Mesenteric fat pad (tissue), 1 donor: ENCODE data around the gene CSF1. TPM values are rescaled to one million over a fixed set of nuclear protein-coding genes. Genes with fewer than 3 reads are reported as not detected.
"Not testable (repeated sequence)": the region's sequence is repeated elsewhere in the genome, so short reads cannot be mapped to it uniquely, and the experiment has no call there.

Experiments used
- DNase-seq: peaks from one replicate; pipeline ENCODE4 v3.0.0-alpha.2; 2020; ENCODE audit warnings: low spot score
- total RNA-seq: library from RNA; stranded (reverse); fragmentation: NEBNext Ultra II Directional; extraction: Animal tissue kit (Norgen Biotek cat#: 25700); gene quantifications from one replicate; pipeline ENCODE4 v1.2.1, GENCODE V29; 2021
- donor health status: DM: yes; HTN: yes; CAD: no.

The CSF1 gene
- total RNA-seq, 1 donor from 2014 or later, result 228 TPM

DNA sequence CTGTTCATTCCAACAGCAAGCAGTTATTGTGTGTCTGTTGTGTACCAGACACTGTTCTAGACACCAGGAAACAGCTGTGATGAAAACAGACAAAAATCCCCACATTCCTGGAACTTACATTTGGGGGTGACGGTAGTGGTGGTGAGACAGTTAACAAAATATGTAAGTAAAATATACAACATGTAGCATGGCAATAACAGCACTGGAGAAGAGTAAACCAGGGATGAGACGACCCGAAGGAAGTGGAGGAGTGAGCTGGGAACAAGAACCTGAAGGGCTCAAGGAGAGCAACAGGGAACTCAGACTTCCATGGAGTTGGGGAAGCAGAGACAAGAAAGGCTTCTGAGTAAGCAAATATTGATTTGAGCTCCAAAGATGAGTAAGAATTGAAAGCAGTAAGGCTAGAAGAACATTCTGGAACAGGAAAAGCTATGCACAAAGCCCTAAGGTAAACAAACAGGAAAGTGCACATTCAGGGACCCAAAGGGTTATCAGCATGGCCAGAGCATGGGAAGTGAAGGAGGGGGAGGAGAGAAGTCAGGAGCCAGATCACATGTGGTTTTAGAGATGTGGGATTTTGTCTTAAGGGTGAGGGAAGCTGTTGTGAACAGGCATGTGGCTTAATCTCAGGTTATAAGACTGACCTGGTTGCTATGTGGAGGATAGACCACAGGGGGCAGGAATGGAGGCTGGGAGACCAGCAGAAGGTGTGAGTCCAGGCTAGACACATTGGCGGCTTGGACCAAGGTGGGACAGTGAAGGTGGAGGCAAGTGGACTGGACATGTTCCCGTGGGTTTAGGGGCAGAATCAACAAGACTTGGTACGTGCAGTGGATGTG, 7.3 kb downstream of the CSF1 start:
- DNase-seq, result no peak

DNA sequence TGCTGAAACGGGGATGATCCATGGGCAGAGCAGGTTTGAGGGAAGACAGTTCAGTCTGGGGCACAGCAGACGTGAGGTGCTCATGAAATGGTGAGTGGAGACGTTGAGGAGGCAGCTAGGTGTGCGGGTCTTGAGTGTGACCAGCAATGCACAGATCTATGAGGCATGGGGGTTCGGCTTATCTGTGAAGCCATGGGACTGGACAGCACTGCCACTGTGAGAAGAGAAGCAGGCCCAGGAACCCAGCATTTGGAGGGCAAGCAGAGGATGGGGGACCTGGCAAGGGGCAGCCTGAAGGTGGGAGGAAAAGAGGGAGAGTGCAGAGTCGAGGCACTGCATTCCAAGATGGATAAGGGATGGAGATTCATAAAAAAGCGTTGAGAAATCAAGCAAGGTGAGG, 8.0 kb downstream of the CSF1 start:
- no peak for DNase-seq

DNA sequence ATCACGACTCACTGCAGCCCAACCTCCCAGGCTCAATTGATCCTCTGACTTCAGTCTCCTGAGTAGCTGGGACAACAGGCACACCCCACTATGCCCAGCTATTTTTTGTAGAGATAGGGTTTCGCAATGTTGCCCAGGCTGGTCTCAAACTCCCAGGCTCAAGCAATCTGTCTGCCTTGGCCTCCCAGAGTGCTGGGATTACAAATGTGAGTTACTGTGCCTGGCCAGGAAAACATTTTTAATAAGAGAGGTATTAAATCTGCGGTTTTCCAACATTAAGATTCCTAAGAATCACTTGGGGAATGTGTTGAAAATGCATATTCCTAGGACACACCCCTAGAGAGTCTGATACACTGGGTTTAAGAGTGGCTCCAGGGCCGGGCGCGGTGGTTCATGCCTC, 8.7 kb downstream of the CSF1 start:
- no peak for DNase-seq

DNA sequence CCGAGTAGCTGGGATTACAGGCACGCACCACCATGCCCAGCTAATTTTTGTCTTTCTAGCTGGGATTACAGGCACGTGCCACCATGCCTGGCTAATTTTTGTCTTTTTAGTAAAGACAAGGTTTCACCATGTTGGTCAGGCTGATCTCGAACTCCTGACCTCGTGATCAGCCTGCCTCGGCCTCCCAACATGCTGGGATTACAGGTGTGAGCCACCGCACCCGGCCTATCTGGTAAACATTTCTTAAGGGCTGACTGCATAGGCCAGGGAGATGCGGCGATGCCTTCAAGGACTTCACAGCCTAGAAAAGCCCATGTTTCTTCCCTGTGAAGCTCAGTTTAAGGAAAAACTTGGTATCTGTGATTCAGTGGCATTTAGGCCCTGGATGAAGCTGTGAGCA, 9.7 kb downstream of the CSF1 start:
- DNase-seq, result not testable (repeated sequence)

DNA sequence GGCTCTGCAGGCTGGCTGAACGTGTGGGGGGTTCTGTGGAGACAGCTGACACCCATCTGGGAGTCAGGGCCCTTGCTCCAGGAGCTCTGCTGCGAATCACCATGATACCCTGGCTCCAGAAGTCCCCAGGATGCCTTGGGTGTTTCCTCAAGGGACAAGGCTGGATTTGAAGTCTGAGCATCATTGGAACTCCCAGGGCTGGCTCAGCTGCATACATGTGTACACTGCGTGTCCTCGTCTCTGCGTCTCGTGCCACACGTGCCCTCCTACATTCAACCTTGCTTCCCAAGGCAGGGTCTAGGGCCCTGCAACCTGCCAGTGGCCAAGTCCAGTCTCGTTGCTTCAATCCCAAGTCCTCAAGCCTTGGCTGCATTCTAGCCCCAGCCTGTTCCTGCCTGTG, 11.7 kb downstream of the CSF1 start:
- no peak for DNase-seq

DNA sequence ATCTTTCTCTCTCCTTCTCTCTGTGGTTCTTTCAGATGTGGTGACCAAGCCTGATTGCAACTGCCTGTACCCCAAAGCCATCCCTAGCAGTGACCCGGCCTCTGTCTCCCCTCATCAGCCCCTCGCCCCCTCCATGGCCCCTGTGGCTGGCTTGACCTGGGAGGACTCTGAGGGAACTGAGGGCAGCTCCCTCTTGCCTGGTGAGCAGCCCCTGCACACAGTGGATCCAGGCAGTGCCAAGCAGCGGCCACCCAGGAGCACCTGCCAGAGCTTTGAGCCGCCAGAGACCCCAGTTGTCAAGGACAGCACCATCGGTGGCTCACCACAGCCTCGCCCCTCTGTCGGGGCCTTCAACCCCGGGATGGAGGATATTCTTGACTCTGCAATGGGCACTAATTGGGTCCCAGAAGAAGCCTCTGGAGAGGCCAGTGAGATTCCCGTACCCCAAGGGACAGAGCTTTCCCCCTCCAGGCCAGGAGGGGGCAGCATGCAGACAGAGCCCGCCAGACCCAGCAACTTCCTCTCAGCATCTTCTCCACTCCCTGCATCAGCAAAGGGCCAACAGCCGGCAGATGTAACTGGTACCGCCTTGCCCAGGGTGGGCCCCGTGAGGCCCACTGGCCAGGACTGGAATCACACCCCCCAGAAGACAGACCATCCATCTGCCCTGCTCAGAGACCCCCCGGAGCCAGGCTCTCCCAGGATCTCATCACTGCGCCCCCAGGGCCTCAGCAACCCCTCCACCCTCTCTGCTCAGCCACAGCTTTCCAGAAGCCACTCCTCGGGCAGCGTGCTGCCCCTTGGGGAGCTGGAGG, 12.7 kb downstream of the CSF1 start:
- peak; percentile 67 for DNase-seq

DNA sequence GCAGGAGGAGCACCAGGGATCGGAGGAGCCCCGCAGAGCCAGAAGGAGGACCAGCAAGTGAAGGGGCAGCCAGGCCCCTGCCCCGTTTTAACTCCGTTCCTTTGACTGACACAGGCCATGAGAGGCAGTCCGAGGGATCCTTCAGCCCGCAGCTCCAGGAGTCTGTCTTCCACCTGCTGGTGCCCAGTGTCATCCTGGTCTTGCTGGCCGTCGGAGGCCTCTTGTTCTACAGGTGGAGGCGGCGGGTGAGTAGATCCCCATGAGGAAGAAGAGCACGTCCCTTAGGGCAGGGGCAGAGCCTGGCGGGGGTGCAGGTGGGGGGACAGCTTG, 13.3 kb downstream of the CSF1 start:
- DNase-seq, result peak; percentile 74

DNA sequence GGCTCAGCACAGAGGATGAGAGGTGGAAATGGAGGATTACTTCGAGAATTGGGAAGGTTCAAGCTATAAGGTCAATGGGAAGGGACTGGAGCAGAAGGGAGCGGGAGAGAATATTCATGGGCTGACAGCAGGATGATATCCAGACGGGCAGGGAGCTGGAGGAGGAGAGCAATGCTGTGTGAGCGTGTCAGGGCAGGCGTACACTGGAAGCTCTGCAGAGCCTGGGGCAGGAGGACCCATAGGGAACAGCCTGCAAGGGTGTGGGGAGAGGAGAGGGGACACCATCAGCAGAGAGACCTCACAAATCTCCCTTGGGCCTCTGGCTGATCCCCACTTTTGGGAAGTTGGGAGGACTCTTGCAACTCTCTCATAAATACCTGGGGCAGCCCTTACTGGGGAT, 13.7 kb downstream of the CSF1 start:
- no peak for DNase-seq

DNA sequence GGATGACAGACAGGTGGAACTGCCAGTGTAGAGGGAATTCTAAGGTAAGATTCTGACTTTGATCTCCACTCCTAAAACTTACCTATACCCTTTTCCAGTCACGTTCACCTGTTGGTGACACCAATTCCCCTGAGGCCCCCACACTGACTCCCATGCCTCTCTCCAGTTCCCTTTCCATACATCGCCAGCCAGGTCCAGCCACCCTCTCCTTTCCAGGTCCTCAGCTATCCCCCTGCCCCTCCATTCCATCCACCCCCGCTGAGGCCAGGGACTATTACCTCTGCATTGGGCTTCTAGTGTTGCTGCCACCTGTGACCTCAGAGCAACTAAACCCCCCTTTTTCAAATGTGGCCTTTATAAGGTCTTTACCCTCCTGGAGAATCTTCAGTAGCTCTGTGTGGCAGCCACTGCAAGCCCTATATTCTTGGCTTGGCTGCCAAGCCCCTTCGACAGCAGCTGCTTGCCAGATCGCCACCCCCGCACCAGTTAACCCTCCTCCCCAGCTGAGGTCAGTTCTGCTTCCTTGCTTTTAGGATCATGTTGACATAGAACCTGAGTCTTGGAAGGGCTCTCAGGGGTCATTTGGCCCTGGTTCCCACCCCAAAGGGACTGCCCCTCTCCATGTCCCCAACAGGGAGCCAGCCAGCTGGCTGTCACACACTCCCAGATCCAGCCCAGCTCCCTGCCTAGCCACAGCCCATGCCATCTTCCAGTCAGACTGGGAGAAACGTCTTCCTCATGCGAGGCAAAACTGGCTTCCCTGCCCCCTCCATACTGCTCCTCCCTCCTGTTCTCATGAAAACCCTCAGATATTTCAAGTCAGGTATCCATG, 14.7 kb downstream of the CSF1 start:
- DNase-seq, result peak; percentile 80

DNA sequence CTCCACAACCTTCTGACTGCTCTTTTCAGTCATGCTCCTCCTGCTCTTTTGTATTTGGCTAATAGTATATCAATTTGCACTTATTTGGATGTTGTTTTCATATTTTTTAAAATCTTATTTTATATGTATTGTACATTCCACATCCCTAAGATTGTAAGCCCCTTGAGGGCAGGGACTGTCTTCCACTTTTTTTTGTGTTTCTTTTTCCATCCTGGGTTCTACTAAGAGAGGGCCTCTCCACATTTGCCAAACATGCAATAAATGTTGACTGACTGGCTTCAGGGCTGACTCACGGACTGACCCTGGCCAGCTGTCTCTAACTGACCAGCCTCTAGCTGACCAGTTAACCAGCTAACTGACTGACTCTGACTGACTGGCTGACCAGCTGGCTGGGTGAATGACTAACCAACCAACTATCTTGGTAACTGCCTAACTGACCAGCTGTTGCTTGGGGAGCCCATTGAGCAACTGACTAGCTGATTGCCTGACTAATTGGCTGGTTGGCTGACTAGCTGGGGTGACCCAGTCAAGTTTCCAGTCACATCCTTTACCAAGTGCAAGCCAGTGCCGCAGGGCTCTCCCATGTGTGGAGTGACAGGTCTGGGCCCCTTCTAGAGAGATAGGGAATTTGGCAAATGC, 16.1 kb downstream of the CSF1 start:
- DNase-seq, result peak; percentile 39

DNA sequence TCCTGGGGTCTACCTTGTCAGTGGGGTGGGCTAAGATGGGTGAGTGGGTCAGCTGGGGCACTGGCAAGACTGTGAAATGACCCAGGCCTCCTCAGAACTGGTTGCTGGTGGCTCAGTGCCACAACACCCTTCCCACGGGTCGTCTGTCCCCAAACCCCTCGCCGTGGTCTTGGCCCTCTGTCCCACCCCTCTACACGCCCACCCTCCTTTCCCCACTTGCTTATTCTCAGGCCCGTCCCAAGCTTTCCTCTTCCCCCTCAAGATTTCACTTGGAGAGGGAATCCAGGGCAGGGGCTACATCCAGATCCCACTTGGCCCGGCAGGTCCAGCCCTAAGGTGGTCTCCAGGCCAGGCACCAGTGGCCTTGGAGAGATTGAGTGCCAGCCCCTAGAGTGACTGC, 16.7 kb downstream of the CSF1 start:
- peak; percentile 76 for DNase-seq

DNA sequence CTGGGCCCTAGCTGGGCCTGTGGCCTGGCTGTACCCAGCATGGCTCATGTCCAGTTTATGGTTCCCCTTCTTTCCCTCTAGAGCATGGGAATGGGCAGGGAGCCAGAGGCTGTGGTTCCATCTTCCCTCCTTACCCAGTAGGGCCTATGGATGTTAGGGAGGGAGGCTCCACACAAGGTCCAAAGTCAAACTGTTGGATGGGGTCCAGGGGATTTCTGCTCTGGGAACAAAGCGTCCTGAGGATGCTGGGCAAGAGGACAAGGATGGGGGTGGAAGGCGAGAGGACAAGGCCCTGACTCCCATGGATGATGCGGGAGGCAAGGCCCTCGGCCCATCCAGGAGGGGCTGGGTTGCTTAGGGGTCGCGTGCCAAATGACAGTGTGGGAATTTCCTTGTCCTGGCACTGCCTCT, 17.3 kb downstream of the CSF1 start:
- peak; percentile 91 for DNase-seq

DNA sequence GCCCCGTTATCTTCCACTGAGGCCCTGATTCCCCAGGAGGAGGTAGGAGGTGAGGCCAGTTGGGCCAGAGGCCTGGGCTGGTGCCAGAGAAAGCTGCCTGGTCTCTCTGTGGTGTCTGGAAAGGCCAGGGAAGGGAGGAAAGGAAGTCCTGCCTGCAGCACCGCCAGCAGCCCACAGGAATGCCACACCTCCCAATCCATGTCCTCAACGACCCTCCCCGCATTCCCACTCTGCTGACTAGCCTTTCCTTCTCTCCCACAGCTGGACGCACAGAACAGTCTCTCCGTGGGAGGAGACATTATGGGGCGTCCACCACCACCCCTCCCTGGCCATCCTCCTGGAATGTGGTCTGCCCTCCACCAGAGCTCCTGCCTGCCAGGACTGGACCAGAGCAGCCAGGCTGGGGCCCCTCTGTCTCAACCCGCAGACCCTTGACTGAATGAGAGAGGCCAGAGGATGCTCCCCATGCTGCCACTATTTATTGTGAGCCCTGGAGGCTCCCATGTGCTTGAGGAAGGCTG, 18.0 kb downstream of the CSF1 start:
- peak; percentile 88 for DNase-seq

DNA sequence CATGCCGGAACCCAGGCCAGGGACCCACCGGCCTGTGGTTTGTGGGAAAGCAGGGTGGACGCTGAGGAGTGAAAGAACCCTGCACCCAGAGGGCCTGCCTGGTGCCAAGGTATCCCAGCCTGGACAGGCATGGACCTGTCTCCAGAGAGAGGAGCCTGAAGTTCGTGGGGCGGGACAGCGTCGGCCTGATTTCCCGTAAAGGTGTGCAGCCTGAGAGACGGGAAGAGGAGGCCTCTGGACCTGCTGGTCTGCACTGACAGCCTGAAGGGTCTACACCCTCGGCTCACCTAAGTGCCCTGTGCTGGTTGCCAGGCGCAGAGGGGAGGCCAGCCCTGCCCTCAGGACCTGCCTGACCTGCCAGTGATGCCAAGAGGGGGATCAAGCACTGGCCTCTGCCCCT, 18.5 kb downstream of the CSF1 start:
- DNase-seq, result no peak

DNA sequence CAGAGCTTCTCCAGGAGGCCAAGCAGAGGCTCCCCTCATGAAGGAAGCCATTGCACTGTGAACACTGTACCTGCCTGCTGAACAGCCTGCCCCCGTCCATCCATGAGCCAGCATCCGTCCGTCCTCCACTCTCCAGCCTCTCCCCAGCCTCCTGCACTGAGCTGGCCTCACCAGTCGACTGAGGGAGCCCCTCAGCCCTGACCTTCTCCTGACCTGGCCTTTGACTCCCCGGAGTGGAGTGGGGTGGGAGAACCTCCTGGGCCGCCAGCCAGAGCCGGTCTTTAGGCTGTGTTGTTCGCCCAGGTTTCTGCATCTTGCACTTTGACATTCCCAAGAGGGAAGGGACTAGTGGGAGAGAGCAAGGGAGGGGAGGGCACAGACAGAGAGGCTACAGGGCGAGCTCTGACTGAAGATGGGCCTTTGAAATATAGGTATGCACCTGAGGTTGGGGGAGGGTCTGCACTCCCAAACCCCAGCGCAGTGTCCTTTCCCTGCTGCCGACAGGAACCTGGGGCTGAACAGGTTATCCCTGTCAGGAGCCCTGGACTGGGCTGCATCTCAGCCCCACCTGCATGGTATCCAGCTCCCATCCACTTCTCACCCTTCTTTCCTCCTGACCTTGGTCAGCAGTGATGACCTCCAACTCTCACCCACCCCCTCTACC, 19.1 kb downstream of the CSF1 start:
- peak; percentile 80 for DNase-seq

DNA sequence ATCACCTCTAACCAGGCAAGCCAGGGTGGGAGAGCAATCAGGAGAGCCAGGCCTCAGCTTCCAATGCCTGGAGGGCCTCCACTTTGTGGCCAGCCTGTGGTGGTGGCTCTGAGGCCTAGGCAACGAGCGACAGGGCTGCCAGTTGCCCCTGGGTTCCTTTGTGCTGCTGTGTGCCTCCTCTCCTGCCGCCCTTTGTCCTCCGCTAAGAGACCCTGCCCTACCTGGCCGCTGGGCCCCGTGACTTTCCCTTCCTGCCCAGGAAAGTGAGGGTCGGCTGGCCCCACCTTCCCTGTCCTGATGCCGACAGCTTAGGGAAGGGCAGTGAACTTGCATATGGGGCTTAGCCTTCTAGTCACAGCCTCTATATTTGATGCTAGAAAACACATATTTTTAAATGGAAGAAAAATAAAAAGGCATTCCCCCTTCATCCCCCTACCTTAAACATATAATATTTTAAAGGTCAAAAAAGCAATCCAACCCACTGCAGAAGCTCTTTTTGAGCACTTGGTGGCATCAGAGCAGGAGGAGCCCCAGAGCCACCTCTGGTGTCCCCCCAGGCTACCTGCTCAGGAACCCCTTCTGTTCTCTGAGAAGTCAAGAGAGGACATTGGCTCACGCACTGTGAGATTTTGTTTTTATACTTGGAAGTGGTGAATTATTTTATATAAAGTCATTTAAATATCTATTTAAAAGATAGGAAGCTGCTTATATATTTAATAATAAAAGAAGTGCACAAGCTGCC, 19.8 kb downstream of the CSF1 start:
- peak; percentile 60 for DNase-seq

DNA sequence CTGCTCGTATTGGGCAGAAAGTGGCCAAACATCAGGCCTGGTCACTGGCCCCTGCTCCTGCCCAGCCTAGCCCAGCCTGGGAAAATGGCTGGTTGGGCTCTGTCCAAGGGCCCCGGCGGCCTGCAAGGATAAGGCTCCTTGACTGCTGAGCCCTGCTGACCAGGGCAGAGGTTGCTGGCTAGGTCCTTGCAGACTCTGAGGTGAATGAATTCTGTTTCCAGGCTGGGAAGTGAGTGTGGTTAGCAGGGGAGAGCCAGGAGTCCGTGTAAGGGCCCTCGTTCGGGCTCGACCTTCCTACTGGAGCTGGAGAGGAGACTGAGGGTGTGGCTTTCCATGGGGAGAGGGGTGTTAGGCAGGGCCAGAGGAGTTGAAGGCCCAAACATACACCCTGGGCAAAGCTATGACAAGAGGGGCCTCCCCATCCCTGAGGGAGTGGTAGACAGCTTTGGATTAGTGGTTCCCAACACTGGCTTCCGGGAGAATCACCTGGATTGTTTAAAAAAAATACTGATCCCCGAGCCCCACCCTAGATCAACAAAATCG, 20.6 kb downstream of the CSF1 start:
- peak; percentile 92 for DNase-seq

DNA sequence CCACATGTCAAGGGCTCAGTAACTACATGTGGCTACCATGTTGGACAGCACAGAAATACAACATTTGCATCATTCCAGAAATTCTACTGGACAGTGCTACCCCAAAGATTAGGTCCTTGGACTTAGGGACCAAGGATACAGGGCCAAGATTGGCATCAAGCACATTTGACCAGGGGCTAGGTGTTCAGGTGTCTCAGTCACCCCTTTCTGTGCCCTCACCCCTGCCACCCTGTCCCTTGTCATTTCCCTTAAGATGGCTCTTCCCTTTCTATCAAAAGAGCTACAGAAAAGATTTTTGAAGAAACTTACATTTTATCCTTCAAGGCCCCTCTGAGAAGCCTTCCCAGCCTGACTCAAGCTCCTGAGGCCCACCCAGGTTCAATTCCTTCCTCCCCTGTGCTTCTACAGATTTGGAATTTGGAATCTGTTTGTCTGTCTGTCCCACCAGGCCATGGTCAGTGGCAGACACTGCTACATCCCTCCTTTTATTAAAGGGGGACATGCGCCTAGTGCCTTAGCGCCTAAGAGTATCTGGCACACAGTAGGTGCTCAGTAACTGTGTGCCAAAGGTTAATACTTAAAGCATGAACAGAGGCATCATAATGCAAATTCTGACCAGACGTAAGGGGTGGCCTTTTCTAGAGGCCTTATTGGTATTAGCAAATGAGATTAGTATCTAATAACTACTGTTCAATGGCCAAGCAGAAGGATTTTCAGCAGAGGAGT, 21.4 kb downstream of the CSF1 start:
- DNase-seq, result peak; percentile 39

DNA sequence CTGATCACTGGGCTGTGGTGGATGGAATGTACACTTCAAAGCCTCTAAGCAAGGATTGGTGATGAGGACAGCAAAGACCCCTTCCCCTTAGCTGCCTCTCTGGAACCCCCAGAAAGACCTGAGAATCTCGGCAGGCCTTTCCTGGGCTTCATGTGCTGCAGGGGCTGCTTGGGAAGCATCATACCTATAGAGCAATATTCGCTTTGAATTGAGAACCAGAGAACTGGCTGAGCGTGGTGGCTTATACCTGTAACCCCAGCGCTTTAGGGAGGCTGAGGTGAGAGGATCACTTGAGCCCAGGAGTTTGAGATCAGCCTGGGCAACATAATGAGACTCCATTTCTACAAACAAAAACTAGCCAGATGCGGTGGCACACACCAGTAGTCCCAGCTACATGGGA, 22.0 kb downstream of the CSF1 start:
- peak; percentile 69 for DNase-seq
